GM13976 (cell line): Measurements from ENCODE around the gene IQCN.

Experiments used
- DNase-seq: peaks from one replicate; pipeline ENCODE4 v3.0.0; 2012; ENCODE audit warnings: low spot score
- in situ Hi-C: fragments of 300-500 bp; cut with MboI; formaldehyde crosslinking; loops from one replicate; pipeline ENCODE4 v1.12.0; 2022; ENCODE audit warnings: low sequenced_read_pairs, mixed read lengths, inconsistent platforms; ENCODE audit not compliant: unreplicated experiment
- TF ChIP-seq, protein P1 (sequence below): IDR thresholded peaks from 2 replicates; pipeline ENCODE4 v1.5.1; 2012; ENCODE audit warnings: borderline replicate concordance, mild to moderate bottlenecking; ENCODE audit not compliant: insufficient read depth; ENCODE audit errors: extremely low read depth, missing control alignments, control extremely low read depth

The IQCN gene

GRCh38 chr19:18227781-18228271 lies 46.4 kb downstream of the IQCN start:
- in situ Hi-C loops, result no loop called here
- TF ChIP-seq, protein P1, sequence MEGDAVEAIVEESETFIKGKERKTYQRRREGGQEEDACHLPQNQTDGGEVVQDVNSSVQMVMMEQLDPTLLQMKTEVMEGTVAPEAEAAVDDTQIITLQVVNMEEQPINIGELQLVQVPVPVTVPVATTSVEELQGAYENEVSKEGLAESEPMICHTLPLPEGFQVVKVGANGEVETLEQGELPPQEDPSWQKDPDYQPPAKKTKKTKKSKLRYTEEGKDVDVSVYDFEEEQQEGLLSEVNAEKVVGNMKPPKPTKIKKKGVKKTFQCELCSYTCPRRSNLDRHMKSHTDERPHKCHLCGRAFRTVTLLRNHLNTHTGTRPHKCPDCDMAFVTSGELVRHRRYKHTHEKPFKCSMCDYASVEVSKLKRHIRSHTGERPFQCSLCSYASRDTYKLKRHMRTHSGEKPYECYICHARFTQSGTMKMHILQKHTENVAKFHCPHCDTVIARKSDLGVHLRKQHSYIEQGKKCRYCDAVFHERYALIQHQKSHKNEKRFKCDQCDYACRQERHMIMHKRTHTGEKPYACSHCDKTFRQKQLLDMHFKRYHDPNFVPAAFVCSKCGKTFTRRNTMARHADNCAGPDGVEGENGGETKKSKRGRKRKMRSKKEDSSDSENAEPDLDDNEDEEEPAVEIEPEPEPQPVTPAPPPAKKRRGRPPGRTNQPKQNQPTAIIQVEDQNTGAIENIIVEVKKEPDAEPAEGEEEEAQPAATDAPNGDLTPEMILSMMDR, result no peak
- no peak for DNase-seq

GRCh38 chr19:18226956-18227780 lies 47.1 kb downstream of the IQCN start:
- in situ Hi-C loops, result no loop called here
- TF ChIP-seq, protein P1, result no peak
- DNase-seq, result peak; percentile 63

GRCh38 chr19:18225702-18226468 lies 48.4 kb downstream of the IQCN start, which contains the start of gene PDE4C:
PDE4C (minus strand) TSS chr19:18226438; CDS start chr19:18226415, 23 bp downstream.
- DNase-seq, result no peak
- TF ChIP-seq, protein P1, result no peak
- in situ Hi-C loops, result no loop called here

- no peak for DNase-seq
- in situ Hi-C loops, result no loop called here
- TF ChIP-seq, protein P1, result no peak
Measured at GRCh38 chr19:18225355-18225701, 48.9 kb downstream of the IQCN start.

DNA sequence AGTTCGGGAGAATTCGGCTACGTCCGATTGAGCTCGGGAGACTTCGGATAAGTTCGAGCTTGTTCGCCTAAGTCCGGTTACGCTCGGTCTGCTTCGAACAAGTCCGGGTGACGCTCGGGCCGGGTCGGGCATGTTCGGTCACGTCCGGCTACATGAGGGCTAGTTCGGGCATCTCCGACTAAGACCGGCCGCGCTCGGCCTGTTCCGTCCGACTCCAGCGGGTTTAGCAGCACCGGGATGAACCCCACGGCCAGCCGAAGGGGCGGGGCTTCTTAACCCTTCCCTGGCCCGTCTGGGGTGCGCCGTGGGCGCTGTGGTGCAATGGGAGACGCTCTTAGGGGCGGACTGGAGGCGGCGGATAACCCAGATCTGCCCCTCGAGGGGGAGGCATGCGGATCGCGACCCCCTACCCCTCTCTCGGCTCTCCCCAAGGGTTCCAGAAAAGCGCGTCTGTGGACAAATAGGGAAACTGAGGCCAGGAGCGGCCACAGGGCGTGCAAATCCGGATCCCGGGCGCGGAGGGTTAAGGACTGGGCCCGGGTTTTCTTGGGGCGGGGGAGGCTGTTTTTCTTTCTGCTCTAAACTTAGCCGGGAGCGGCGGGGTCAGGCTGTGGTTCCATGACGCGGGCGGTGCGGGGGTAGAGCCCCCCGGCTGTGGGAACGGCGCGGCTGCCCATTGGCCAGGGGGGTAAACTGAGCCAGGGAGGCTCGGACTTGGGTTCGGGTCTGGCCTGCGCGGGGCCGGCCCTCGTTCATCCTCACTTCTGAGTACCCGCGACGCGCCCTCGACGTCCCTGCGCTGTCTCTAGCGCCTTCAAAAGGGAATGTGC lies 49.5 kb downstream of the IQCN start:
- TF ChIP-seq, protein P1, result no peak
- in situ Hi-C loops, result no loop called here
- DNase-seq, result peak; percentile 99
